Endothelial cell of umbilical vein (primary cell): Measurements from ENCODE around the gene CLCA1. TPM values are rescaled to one million over a fixed set of nuclear protein-coding genes. Genes with fewer than 3 reads are reported as not detected.

ENCODE experiments used
- BruUV-seq: library from RNA; stranded (reverse); fragments of 400-500 nt; replicated peaks from 2 replicates; lab custom pipeline; 2021; lab: Mats Ljungman, UMichigan
- CTCF ChIA-PET: fragments of 300-600, 350-600 bp; sonication (Branson Sonifier 250); formaldehyde crosslinking; loops from one replicate; lab custom pipeline; 2021; ENCODE audit warnings: antibody characterized with exemption, inconsistent platforms; lab: Charles Lee
- POLR2A ChIA-PET: fragments of 300-600, 350-600 bp; sonication (Branson Sonifier 250); formaldehyde crosslinking; loops from one replicate; lab custom pipeline; 2021; ENCODE audit warnings: antibody characterized with exemption, inconsistent platforms; lab: Charles Lee
- DNase-seq: peaks from one replicate; pipeline ENCODE4 v3.0.0-alpha.2; 2011; ENCODE audit warnings: low read depth, low spot score
- FAIRE-seq: peaks from 2 replicates; lab custom pipeline; 2011; peaks lifted over from hg19 to GRCh38; lab: Jason Lieb, UNC
- H2AFZ ChIP-seq: 2 replicates; pipeline ENCODE4 v1.6.0; 2012; ENCODE audit warnings: low read depth, low read length, control low read depth, inconsistent platforms
- H3K27ac ChIP-seq: 2 replicates; pipeline ENCODE4 v1.5.1; 2011; ENCODE audit warnings: low read depth, mild to moderate bottlenecking, control low read depth, low read length, moderate library complexity; ENCODE audit not compliant: insufficient read depth
- H3K27me3 ChIP-seq, 2 experiments: 2 replicates each; pipeline versions ENCODE4 v1.6.0 to v1.6.1; 2011; ENCODE audit warnings: low read length in 2 of 2, mixed read lengths in 1 of 2; ENCODE audit not compliant: control insufficient read depth in 2 of 2, insufficient read depth in 2 of 2
- H3K36me3 ChIP-seq, 2 experiments: 2 replicates in 1 of 2; 3 replicates in 1 of 2; pipeline ENCODE4 v1.5.1; 2011; ENCODE audit warnings: low read length in 2 of 2, mild to moderate bottlenecking in 1 of 2, moderate library complexity in 1 of 2; ENCODE audit not compliant: control insufficient read depth in 2 of 2, insufficient read depth in 2 of 2; ENCODE audit errors: extremely low read depth in 1 of 2
- H3K4me1 ChIP-seq: 3 replicates; pipeline ENCODE4 v1.5.1; 2011; ENCODE audit warnings: mild to moderate bottlenecking, low read length; ENCODE audit not compliant: control insufficient read depth, insufficient read depth; ENCODE audit errors: extremely low read depth
- H3K4me2 ChIP-seq: 2 replicates; pipeline ENCODE4 v1.6.1; 2011; ENCODE audit warnings: low read length, control low read depth, mixed read lengths; ENCODE audit not compliant: insufficient read depth
- H3K4me3 ChIP-seq, 3 experiments: fragments of 200-600 bp in 1 of 3; sonication (generic), shearing (Covaris generic) in 1 of 3; replicated peaks in 1 of 3; 2 replicates each; pipeline ENCODE4 v1.5.1; 2011 to 2016; ENCODE audit warnings: control low read depth in 3 of 3, low read length in 3 of 3, mild to moderate bottlenecking in 2 of 3, inconsistent platforms in 1 of 3, low read depth in 1 of 3, moderate library complexity in 1 of 3; ENCODE audit not compliant: insufficient read depth in 1 of 3
- H3K79me2 ChIP-seq: 2 replicates; pipeline ENCODE4 v1.6.0; 2012; ENCODE audit warnings: low read length, inconsistent platforms; ENCODE audit not compliant: control insufficient read depth, insufficient read depth
- H3K9ac ChIP-seq: replicated peaks from 2 replicates; pipeline ENCODE3; 2011; ENCODE audit warnings: low read length, control low read depth; ENCODE audit not compliant: insufficient read depth; ENCODE audit errors: extremely low read depth
- H3K9me1 ChIP-seq: replicated peaks from 3 replicates; pipeline ENCODE4 v1.6.0; 2011; ENCODE audit warnings: mild to moderate bottlenecking, low read length; ENCODE audit not compliant: control insufficient read depth, insufficient read depth; ENCODE audit errors: extremely low read depth
- H3K9me3 ChIP-seq: replicated peaks from 2 replicates; pipeline ENCODE4 v1.5.1; 2012; ENCODE audit warnings: low read length, inconsistent platforms; ENCODE audit not compliant: control insufficient read depth, insufficient read depth
- H4K20me1 ChIP-seq: replicated peaks from 2 replicates; pipeline ENCODE3; 2011; ENCODE audit warnings: mild to moderate bottlenecking, low read length; ENCODE audit not compliant: control insufficient read depth, insufficient read depth; ENCODE audit errors: extremely low read depth
- CTCF ChIP-seq, 2 donors: IDR thresholded peaks; 1 replicate in 1 of 2; 2 replicates in 1 of 2; pipeline ENCODE4 v1.5.1; 2011; ENCODE audit warnings: low read length in 2 of 2, mild to moderate bottlenecking in 2 of 2, moderate library complexity in 2 of 2, control low read depth in 1 of 2, inconsistent platforms in 1 of 2, low read depth in 1 of 2; ENCODE audit not compliant: insufficient read depth in 1 of 2; ENCODE audit errors: extremely low read depth in 1 of 2
- GATA2 ChIP-seq: IDR thresholded peaks from 2 replicates; pipeline ENCODE4 v1.7.0; 2011; ENCODE audit warnings: low read depth, mild to moderate bottlenecking, moderate library complexity, mixed read lengths, low read length; ENCODE audit not compliant: insufficient read length, insufficient read depth
- MYC ChIP-seq: IDR thresholded peaks from one replicate; pipeline ENCODE4 v1.6.1; 2011; ENCODE audit warnings: mild to moderate bottlenecking, low read depth, low read length
- dilution Hi-C: fragments of 300-500 bp; cut with MboI; formaldehyde crosslinking; loops from one replicate; pipeline ENCODE4 v1.15.0; 2019; ENCODE audit warnings: low sequenced_read_pairs; ENCODE audit not compliant: extremely low pct_ligation_motif_present
- intact Hi-C: fragments of 100-400 bp; cut with micrococcal nuclease; formaldehyde crosslinking; loops from one replicate; pipeline ENCODE4 v1.10.0; 2022
- polyA plus RNA-seq, 4 experiments: library from polyadenylated mRNA; depleted of rRNA in 3 of 4; stranded (reverse) in 3 of 4; unstranded in 1 of 4; fragments of >200 nt; gene quantifications; 2 replicates each; pipeline versions ENCODE4 v1.2.1 to v1.2.3, GENCODE V29; 2011 to 2012; ENCODE audit warnings: missing spikeins in 1 of 4
- total RNA-seq: library from RNA; stranded (reverse); gene quantifications from 2 replicates; pipeline ENCODE4 v1.2.3, GENCODE V29; 2021

CLCA1 gene
- total and polyA plus RNA-seq, 2 donors (not counting 3 experiments of a cell fraction or from before 2014, with no cell fraction given) = not detected

GRCh38 chr1:86548839-86549238 is 80.1 kb downstream of the CLCA1 start:
- Histone ChIP-seq H3K9ac (no peak overlapping the region), H3K4me3 (no peak overlapping the region), H2AFZ (no peak overlapping the region), H3K27me3 (no peaks in the 10 kb centered on the region), H3K79me2 (no peaks in the 10 kb centered on the region), H4K20me1 (no peaks in the 10 kb centered on the region), H3K4me2 (no peak overlapping the region), H3K27ac (no peak overlapping the region), H3K9me3 (no peaks in the 10 kb centered on the region), H3K36me3 (no peaks in the 10 kb centered on the region), H3K4me1 (no peaks in the 10 kb centered on the region), H3K9me1 (no peaks in the 10 kb centered on the region)
- dilution Hi-C loops = no loop called here
- intact Hi-C loops = no loop called here
- FAIRE-seq = no peak
- ChIA-PET POLR2A (no interaction called here), CTCF (no interaction called here)
- no peak for TF ChIP-seq GATA2
- TF ChIP-seq MYC = no peak
- TF ChIP-seq CTCF (IDR thresholded peaks at IDR 0.05; ENCODE audit: extremely low read depth in 1 of 2, insufficient read depth in 1 of 2, low read depth in 1 of 2, low read length in 2 of 2) = no peak
- no peak for DNase-seq
- BruUV-seq = no TSS peak

Other genes with a start within 250 kb of the CLCA1 start
- gene ODF2L, start 72.6 kb upstream of the CLCA1 start, total RNA-seq = 74.7 and 86.3 TPM in 2 replicates
- gene ODF2L, start 72.6 kb upstream of the CLCA1 start, polyA plus RNA-seq = 7.3 and 9.6 TPM in 2 replicates
- 0.11 TPM in 1 of 2 replicates, not detected in the other for gene CLCA2, start 44.8 kb upstream of the CLCA1 start, total RNA-seq
- 0.01 and 0.05 TPM in 2 replicates for gene CLCA2, start 44.8 kb upstream of the CLCA1 start, polyA plus RNA-seq
- not detected in 2 replicates for gene CLCA4, start 78.2 kb downstream of the CLCA1 start, total RNA-seq
- gene CLCA4, start 78.2 kb downstream of the CLCA1 start, polyA plus RNA-seq = not detected in 2 replicates
- 140 and 148 TPM in 2 replicates for gene SH3GLB1, start 235.6 kb downstream of the CLCA1 start, total RNA-seq
- gene SH3GLB1, start 235.6 kb downstream of the CLCA1 start, polyA plus RNA-seq = 43.3 and 43.7 TPM in 2 replicates